ENCODE measurements around the gene BTNL3.
"Not testable (repeated sequence)": the region's sequence is repeated elsewhere in the genome, so short reads cannot be mapped to it uniquely, and the experiment has no call there.

Gene BTNL3

GRCh38 chr5:181024245-181025064, 35.8 kb downstream of the BTNL3 start:
- no peak for DNase-seq

GRCh38 chr5:181027452-181028031, 38.9 kb downstream of the BTNL3 start:
- no peak for DNase-seq

GRCh38 chr5:181028032-181028819, 39.6 kb downstream of the BTNL3 start:
- no peak for DNase-seq

- no peak for DNase-seq
Measured at GRCh38 chr5:181031716-181032115, 43.1 kb downstream of the BTNL3 start.

GRCh38 chr5:181035991-181036815, 47.6 kb downstream of the BTNL3 start:
- no peak for DNase-seq

- DNase-seq, result no peak
Measured at GRCh38 chr5:181036816-181037364, 48.2 kb downstream of the BTNL3 start.

DNA sequence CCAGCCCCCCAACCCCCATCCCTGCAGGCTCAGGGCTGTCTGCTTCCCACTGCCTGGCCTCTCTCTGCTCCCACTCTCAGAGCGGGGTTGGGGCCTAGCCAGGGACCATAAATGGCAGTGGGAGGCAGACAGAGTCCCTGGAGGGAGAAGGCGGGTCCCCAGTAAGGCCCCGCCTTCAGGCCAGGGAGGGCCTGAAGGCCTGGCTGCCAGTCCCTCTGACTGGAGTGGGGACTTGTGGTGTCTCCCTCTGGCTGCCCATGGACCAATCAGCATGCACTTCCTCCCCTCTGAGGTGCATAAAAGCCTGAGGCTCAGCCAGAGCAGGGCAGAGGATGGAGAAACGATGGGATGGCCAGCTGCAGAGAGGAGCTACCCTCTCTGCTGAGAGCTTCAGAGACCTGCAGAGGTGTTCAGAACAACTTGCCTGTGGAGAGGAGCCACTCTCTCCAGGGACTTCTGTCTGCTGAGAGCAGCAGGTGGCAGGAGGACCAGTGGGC, 48.8 kb downstream of the BTNL3 start:
- no peak for DNase-seq

DNA sequence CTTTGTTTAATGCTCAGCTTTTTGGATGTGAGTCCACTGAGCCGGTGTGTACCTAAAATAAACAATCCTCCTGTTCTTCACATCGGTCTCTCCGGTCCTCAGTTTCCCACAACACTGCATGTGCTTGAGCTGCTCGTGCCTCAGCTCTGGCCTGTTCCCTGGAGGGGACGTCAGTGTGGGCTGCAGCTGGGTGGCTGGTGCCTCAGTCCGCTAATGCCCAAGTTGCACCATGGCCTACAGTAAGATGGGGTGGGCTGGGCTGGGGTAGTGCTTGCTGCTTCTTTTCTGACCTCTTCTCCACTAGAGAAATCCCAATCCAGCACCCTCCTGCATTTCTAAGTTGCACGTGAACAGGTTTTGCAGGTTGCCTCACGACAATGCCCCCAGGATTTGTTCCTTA, 50.8 kb downstream of the BTNL3 start:
- no peak for DNase-seq

- no peak for DNase-seq
Measured at GRCh38 chr5:181039931-181040630, 51.4 kb downstream of the BTNL3 start, which contains the start of gene BTNL9. Gene BTNL9 (plus strand): TSS chr5:181040266. CDS start chr5:181045490, 5,224 bp downstream.

GRCh38 chr5:181040631-181040945, 51.9 kb downstream of the BTNL3 start:
- DNase-seq, result no peak

DNA sequence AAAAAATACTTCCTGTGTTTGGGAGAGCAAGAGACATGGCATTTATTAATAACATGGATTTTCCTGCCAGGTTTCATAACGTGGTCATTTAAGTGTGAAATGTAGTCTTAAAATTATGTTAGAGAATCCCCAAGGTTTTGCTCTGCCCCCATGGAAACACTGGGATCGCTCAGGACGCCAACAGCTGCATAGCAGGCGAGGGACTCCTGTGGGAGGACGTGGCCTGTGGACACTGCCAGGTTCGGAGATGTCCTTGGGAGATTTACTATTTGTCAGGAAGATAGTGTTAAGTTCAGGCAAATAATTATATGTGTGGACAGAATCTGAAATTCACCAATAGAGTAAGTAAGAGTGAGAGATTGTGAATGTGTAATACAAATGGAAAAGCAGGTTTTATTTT, 52.4 kb downstream of the BTNL3 start:
- no peak for DNase-seq

GRCh38 chr5:181042036-181042713, 53.5 kb downstream of the BTNL3 start:
- no peak for DNase-seq

DNA sequence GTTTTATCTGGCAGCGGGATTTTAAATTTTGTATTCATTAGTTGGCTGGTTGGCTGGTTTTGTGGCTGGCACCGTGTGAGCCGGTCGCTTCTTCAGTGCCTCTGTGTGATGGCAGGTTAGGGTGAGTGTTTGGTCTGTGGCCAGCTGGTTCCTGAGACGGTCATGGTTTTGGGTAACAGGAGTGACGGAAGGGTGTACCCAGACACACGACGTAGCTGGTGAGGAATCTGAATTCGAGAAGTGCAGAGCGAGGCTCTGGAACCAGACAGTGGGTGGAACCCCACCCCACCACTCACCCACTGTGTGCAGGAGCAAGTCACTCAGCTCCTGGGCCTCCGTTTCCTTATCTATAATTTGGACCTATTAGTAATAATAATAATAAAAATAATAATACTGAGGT, 54.1 kb downstream of the BTNL3 start:
- DNase-seq, result no peak

- DNase-seq, result no peak
Measured at GRCh38 chr5:181043285-181044092, 54.8 kb downstream of the BTNL3 start.

DNA sequence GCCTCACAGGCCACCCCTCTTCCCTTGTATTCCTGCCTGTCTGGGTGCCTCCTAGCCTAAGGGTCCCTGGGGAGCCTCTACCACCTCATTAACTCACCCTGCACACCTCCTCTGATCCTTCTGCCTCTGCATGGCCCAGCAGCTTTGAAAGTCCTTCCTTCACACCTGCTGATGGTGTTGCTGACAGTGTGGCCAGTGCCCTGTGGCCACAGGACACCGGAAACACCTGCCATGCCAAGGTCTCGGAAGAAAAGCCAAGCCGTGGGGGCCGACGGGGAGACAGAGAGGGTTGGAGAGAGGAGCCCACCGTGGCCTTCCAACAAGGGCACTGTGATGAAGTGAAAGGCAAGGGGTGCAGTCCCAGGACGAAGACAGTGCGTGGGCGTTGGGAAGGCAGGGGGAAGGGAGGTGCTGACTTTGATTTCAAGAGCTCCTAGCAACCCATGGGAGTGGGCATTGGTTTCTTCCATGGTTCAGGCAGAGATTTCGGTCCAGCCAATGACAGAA, 55.5 kb downstream of the BTNL3 start:
- DNase-seq, result no peak

DNA sequence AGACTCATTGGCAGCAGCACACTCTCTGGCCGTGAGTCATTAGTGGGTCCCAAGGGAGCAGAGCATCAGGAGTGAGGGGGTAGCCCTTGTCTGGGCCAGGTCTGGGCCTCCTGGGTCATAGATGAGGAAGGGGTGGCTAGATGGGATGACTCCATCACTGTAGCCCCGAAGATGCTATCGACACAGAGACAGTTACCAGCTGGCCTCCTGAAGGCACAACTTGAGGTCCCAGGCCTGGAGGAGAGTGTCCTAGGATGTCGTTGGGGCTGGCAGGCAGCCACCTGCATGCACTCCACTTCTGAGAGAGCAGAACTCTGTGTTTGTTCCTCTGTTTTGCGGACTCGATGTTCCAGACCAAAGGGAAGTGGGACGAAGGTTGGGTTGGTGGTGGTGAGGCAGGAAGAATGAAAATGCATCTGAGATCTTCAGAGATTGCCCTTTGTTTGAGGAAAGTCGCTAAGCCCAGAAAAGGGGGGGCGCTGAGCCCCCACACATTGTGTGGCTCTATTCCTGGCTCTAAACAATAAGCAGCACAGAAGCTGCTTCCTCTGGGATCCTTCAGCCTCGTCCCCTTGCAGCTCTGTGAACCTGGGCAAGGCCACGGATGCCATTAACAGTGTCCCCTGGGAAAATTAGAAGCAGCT, 56.1 kb downstream of the BTNL3 start:
- DNase-seq, result no peak

DNA sequence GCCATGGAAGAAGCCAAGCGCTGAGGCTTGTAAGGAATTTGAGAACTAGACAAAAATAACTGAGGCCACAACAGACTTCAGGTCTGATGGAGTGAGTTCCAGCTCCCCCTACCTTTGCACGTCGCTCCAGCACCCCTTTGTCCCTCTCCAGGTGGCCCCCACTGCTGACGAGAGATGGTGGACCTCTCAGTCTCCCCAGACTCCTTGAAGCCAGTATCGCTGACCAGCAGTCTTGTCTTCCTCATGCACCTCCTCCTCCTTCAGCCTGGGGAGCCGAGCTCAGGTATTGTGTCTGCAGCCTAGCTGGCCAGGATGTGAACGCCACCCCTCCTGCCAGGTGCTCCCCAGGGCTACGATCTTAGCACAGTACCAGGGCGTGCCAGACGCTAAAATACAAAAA, 56.7 kb downstream of the BTNL3 start:
- DNase-seq, result no peak

GRCh38 chr5:181045857-181046256, 57.2 kb downstream of the BTNL3 start:
- not testable (repeated sequence) for DNase-seq

GRCh38 chr5:181047288-181047687, 58.6 kb downstream of the BTNL3 start:
- no peak for DNase-seq

GRCh38 chr5:181047921-181048320, 59.3 kb downstream of the BTNL3 start:
- no peak for DNase-seq
